Measurements from ENCODE around the gene STX8. TPM values are rescaled to one million over a fixed set of nuclear protein-coding genes. Genes with fewer than 3 reads are reported as not detected.

The STX8 gene
- total RNA-seq, 1 donor from 2014 or later: 57.8 TPM

DNA sequence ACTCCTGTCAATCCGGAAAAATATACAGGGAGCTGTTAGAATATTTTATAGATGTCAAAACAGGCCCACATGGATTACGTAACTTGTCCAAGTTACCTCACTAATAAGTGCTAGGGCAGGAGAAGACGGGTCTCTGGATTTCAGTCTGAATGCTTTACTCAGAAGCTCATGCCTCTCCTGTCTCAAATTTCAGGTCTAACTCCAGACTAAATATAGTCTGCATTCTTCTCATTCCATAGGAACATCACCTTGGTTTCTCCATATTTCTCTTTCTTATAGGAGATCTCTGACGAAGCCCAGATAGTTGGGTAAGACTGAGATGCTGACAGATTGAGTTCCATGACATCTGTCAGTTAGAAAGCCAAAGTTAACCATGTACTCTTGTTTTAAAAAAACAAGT, 174.2 kb downstream of the STX8 start:
- ATAC-seq (no peak), DNase-seq (no peak)
- TF ChIP-seq, protein P1, sequence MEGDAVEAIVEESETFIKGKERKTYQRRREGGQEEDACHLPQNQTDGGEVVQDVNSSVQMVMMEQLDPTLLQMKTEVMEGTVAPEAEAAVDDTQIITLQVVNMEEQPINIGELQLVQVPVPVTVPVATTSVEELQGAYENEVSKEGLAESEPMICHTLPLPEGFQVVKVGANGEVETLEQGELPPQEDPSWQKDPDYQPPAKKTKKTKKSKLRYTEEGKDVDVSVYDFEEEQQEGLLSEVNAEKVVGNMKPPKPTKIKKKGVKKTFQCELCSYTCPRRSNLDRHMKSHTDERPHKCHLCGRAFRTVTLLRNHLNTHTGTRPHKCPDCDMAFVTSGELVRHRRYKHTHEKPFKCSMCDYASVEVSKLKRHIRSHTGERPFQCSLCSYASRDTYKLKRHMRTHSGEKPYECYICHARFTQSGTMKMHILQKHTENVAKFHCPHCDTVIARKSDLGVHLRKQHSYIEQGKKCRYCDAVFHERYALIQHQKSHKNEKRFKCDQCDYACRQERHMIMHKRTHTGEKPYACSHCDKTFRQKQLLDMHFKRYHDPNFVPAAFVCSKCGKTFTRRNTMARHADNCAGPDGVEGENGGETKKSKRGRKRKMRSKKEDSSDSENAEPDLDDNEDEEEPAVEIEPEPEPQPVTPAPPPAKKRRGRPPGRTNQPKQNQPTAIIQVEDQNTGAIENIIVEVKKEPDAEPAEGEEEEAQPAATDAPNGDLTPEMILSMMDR (IDR thresholded peaks at IDR 0.05): no peak
- Histone ChIP-seq H3K36me3 (no peaks in the 10 kb centered on the region), H3K9me3 (no peaks in the 10 kb centered on the region), H3K4me3 (no peak overlapping the region), H3K4me1 (no peaks in the 10 kb centered on the region), H3K27me3 (ENCODE audit: low read depth) (no peaks in the 10 kb centered on the region), H3K27ac (no peak overlapping the region)
- intact Hi-C loops (cut with DNase I): no loop called here

DNA sequence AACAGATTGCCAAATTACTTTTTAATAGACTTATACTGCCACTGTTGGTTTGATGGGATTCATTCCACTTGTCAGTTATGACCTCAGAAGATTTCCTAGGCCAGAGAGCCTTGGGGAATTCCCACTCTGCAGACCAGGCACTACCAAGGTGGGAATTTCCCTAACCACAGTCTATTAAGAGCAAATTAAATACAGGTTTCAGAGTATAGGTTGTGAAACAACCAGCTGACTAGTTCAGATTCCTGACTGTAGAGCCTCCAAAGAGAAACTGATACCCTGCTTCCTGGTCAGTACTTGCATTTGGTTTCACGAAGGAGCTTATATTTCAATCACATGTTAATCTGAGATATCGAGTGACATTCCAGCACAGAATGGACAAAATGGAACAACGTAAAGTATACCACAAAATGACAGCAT, 186.5 kb downstream of the STX8 start:
- Histone ChIP-seq H3K27ac (no peak overlapping the region), H3K4me1 (no peaks in the 10 kb centered on the region), H3K36me3 (no peaks in the 10 kb centered on the region), H3K4me3 (no peak overlapping the region), H3K27me3 (ENCODE audit: low read depth) (no peaks in the 10 kb centered on the region), H3K9me3 (peaks cover 19% of the 10 kb centered on the region)
- DNase-seq: no peak
- ATAC-seq: peak; percentile 96 to 98
- TF ChIP-seq, protein P1 (IDR thresholded peaks at IDR 0.05): no peak
- intact Hi-C loops (cut with DNase I): no loop called here

DNA sequence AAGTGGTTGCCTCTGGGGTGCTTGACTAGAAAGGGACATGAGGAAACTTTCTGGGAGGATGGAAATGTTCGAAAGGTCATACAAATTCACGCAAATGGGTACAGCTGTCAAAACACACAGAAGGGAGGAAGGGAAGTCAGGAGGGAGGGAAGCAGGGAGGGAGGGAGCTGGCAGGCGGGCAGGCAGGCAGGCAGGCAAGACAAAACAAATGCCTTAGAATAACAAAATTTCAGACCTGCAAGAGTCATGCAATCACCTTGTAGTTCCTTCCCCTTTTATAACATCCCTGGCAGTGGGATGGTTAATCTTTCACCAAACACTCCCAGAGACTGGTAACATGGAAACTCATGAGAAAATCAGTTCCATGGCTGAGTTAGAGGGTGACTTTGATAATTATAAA, 189.2 kb downstream of the STX8 start:
- no peaks in the 10 kb centered on the region for H3K4me1 ChIP-seq
- no peak overlapping the region for H3K27ac ChIP-seq
- no peaks in the 10 kb centered on the region for H3K27me3 ChIP-seq (ENCODE audit: low read depth)
- no peak overlapping the region for H3K4me3 ChIP-seq
- intact Hi-C loops (cut with DNase I): no loop called here
- ATAC-seq: no peak
- H3K36me3 ChIP-seq: no peaks in the 10 kb centered on the region
- no peaks in the 10 kb centered on the region for H3K9me3 ChIP-seq
- TF ChIP-seq, protein P1 (IDR thresholded peaks at IDR 0.05): no peak
- no peak for DNase-seq

DNA sequence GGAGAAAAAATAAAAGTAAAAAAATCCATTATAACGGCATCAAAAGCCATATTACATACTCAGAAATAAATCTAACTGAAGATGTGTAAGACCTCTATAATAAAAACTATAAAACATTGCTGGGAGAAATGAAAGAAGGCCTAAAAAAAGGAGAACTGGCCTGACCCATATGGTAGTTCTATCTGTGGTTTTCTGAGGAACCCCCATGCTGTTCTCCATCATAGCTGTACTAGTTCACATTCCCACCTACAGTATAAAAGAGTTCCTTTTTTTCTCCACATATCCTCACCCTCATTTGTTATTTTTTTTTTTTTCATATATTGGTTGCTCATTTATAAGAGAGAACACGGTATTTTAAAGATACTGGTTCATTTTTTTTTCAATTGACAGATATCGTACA, 191.8 kb downstream of the STX8 start:
- DNase-seq (no peak), ATAC-seq (peak in 1 of 2 donors; percentile 54)
- intact Hi-C loops (cut with DNase I): no loop called here
- Histone ChIP-seq H3K4me3 (no peak overlapping the region), H3K27me3 (ENCODE audit: low read depth) (no peaks in the 10 kb centered on the region), H3K4me1 (no peaks in the 10 kb centered on the region), H3K27ac (no peak overlapping the region), H3K9me3 (no peaks in the 10 kb centered on the region), H3K36me3 (no peaks in the 10 kb centered on the region)
- TF ChIP-seq, protein P1 (IDR thresholded peaks at IDR 0.05): no peak

DNA sequence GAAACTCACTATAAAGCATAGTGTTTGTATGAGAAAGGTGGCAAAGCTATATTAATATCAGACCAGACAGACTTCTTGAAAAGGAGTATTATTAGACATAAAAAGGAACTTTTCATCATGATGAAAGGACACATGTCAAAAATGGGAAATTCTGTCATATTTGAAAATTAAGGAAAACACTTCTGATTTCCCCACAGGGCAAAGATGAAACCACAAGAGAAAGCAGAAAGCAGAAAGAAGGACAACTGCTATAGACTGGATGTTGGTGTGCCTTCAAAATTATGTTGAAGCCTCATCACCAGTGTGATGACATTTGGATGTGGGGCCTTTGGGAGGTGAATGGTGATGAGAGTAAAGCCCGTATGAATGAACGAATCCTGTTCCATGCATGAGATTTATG, 193.0 kb downstream of the STX8 start:
- no peak for DNase-seq
- no peaks in the 10 kb centered on the region for H3K9me3 ChIP-seq
- intact Hi-C loops (cut with DNase I): no loop called here

More for the DNA sequence above, 193.0 kb downstream of the STX8 start:
- TF ChIP-seq, protein P1 (IDR thresholded peaks at IDR 0.05): no peak
- no peak for ATAC-seq
- Histone ChIP-seq H3K4me1 (no peaks in the 10 kb centered on the region), H3K27me3 (ENCODE audit: low read depth) (no peaks in the 10 kb centered on the region), H3K27ac (no peak overlapping the region), H3K4me3 (no peak overlapping the region), H3K36me3 (no peaks in the 10 kb centered on the region)

Measured in lower lobe of right lung (tissue), 2 donors.